Natural killer cell treated with Interleukin-12 subunit alpha and Interleukin-12 subunit beta and Interleukin-15 and Interleukin-18, amount 100 ng/mL, for 72 hours (primary cell): ENCODE measurements around the gene RARB. TPM values are rescaled to one million over a fixed set of nuclear protein-coding genes. Genes with fewer than 3 reads are reported as not detected.

Experiments
- ATAC-seq, 2 donors: fragments of 150-1000 bp; cut with Tn5 transposase in 1 of 2; sonication (Bioruptor Pico), chemical (Tn5 transposase) in 1 of 2; 2 replicates each; pipeline ENCODE4 v1.10.0; 2021
- DNase-seq: peaks from one replicate; pipeline ENCODE4 v3.0.0; 2022; ENCODE audit warnings: low spot score
- H3K27ac Mint-ChIP-seq, 2 donors: 1 replicate in 1 of 2; 2 replicates in 1 of 2; pipeline ENCODE4 v1.8.0; 2022; ENCODE audit warnings: mixed read lengths in 2 of 2, mild to moderate bottlenecking in 1 of 2, moderate library complexity in 1 of 2
- H3K27me3 Mint-ChIP-seq, 2 donors: 1 replicate in 1 of 2; 2 replicates in 1 of 2; pipeline ENCODE4 v1.8.0; 2022; ENCODE audit warnings: mixed read lengths in 2 of 2
- H3K36me3 Mint-ChIP-seq: one replicate; pipeline ENCODE4 v1.8.0; 2022; ENCODE audit warnings: mixed read lengths
- H3K4me1 Mint-ChIP-seq, 2 donors: 1 replicate in 1 of 2; 2 replicates in 1 of 2; pipeline ENCODE4 v1.8.0; 2022; ENCODE audit warnings: low read depth in 2 of 2, mixed read lengths in 2 of 2, mild to moderate bottlenecking in 1 of 2
- H3K4me3 Mint-ChIP-seq: one replicate; pipeline ENCODE4 v1.8.0; 2022; ENCODE audit warnings: mixed read lengths
- H3K9me3 Mint-ChIP-seq: 2 replicates; pipeline ENCODE4 v1.8.0; 2022; ENCODE audit warnings: mixed read lengths
- total RNA-seq, 2 donors: library from RNA; stranded (reverse); gene quantifications; one replicate each; pipeline ENCODE4 v1.2.3, GENCODE V29; 2022

Gene RARB
- total RNA-seq, 2 donors from 2014 or later = not detected

- DNase-seq (no peak), ATAC-seq (no peak)
- no peaks in the 10 kb centered on the region for H3K36me3 Mint-ChIP-seq
- H3K9me3 Mint-ChIP-seq = no peaks in the 10 kb centered on the region
- H3K4me1 Mint-ChIP-seq = peaks cover 2 to 5% of the 10 kb centered on the region in 2 donors
- H3K27ac Mint-ChIP-seq = no peak overlapping the region
- no peaks in the 10 kb centered on the region for H3K27me3 Mint-ChIP-seq
- no peak overlapping the region for H3K4me3 Mint-ChIP-seq
These were observed 16.2 kb downstream of the RARB start for GRCh38 chr3:25444273-25444672.

DNA sequence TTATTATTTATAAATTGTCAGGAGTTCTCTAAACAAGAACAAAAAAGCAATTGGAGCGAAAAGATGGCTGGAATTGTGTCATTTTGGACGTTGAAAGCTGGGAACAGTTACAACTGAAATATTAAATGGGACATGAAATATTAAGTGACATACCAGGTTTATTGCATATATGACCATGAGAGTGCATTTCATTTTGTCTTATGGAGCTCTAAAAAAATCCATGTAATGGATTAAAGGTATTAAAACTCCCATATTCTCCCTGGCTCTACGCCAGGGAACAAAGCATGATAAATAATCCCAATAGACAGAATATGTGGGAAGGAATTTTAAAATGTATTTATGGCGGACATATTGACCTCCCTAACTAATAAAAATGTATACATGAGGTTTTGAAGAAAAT is 17.7 kb downstream of the RARB start:
- no peaks in the 10 kb centered on the region for H3K36me3 Mint-ChIP-seq
- H3K27me3 Mint-ChIP-seq = no peaks in the 10 kb centered on the region
- H3K27ac Mint-ChIP-seq = no peak overlapping the region
- no peak for DNase-seq
- H3K4me3 Mint-ChIP-seq = no peak overlapping the region
- H3K4me1 Mint-ChIP-seq = peaks cover 2 to 5% of the 10 kb centered on the region in 2 donors
- no peaks in the 10 kb centered on the region for H3K9me3 Mint-ChIP-seq
- ATAC-seq = no peak

DNA sequence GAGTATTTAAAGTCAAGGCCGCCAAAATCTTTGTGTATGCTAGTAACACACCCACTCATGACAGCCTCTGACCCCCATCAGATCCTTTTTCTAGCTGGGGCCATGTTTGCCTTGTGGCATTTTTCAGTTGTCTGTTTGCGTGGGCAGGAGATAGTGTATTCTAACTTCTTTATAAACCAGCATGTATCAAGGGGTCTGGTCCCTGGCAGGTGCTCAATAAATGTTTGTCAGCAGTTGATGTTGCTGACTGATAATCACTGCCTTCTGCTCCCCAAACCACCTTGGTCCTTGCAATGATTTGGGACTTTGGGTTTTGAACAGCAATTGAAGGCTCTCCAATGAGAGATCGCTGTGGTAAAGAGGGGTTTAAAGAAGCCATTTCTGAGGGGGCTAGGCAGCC is 19.2 kb downstream of the RARB start:
- H3K36me3 Mint-ChIP-seq = no peaks in the 10 kb centered on the region
- H3K27me3 Mint-ChIP-seq = no peaks in the 10 kb centered on the region
- H3K4me1 Mint-ChIP-seq = no peaks in the 10 kb centered on the region
- ATAC-seq = no peak
- H3K27ac Mint-ChIP-seq = no peak overlapping the region
- no peak overlapping the region for H3K4me3 Mint-ChIP-seq
- DNase-seq = no peak
- H3K9me3 Mint-ChIP-seq = no peaks in the 10 kb centered on the region

- Mint-ChIP-seq H3K27ac (no peak overlapping the region), H3K4me3 (no peak overlapping the region), H3K4me1 (no peaks in the 10 kb centered on the region), H3K9me3 (no peaks in the 10 kb centered on the region), H3K27me3 (no peaks in the 10 kb centered on the region), H3K36me3 (no peaks in the 10 kb centered on the region)
- ATAC-seq (no peak), DNase-seq (no peak)
These were observed 19.9 kb downstream of the RARB start for GRCh38 chr3:25447925-25448324.

GRCh38 chr3:25448750-25449692 is 21.0 kb downstream of the RARB start:
- Mint-ChIP-seq H3K9me3 (no peaks in the 10 kb centered on the region), H3K27ac (no peak overlapping the region), H3K4me1 (no peaks in the 10 kb centered on the region), H3K4me3 (no peak overlapping the region), H3K36me3 (no peaks in the 10 kb centered on the region), H3K27me3 (no peaks in the 10 kb centered on the region)
- no peak for ATAC-seq
- DNase-seq = no peak

- H3K9me3 Mint-ChIP-seq = no peaks in the 10 kb centered on the region
These were observed 21.8 kb downstream of the RARB start for GRCh38 chr3:25449857-25450256.

DNA sequence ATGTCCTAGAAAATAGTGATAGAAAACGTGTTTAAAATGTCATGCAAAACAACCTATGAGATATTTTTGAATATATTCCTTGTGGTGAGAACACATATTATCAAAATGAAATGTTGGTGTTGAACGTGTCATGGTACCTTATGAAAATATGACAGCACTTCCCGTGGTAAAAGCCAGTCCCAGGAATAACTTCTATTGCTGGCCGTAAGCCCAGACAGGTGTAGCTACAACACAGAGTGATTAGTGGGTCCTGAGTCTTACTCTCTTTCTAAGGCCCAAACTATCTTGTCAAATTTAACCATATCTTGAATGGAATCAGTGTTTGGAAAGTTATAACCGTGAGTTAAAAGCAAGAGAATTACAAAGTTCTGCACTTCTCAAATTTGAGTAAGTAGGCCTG is 24.1 kb downstream of the RARB start:
- DNase-seq (no peak), ATAC-seq (no peak)
- Mint-ChIP-seq H3K9me3 (no peaks in the 10 kb centered on the region), H3K27me3 (no peaks in the 10 kb centered on the region), H3K4me3 (no peak overlapping the region), H3K4me1 (no peaks in the 10 kb centered on the region), H3K36me3 (no peaks in the 10 kb centered on the region), H3K27ac (no peak overlapping the region)

More at GRCh38 chr3:25449857-25450256, 21.8 kb downstream of the RARB start:
- H3K27me3 Mint-ChIP-seq = no peaks in the 10 kb centered on the region
- ATAC-seq (no peak), DNase-seq (no peak)
- no peak overlapping the region for H3K4me3 Mint-ChIP-seq
- no peaks in the 10 kb centered on the region for H3K36me3 Mint-ChIP-seq
- no peaks in the 10 kb centered on the region for H3K4me1 Mint-ChIP-seq
- H3K27ac Mint-ChIP-seq = no peak overlapping the region

DNA sequence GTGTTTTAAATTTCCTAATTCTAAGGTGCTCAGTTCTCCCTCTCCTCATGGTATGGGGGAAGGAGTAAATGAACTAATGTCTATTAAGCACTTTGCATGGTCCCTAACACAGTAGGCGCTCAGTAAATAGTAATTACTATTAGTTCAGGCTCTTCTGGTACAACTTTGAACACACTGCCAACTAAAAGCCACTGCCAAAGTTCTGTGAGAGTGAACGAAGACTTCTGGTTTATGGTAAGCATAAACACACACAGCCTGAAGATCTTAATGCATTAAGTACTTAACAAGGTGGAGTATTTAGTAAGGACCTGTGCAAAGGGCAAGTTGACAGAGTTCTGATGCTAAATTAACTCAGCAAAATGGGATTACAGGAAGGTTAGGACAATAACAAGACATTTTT is 24.7 kb downstream of the RARB start:
- ATAC-seq (no peak), DNase-seq (no peak)
- Mint-ChIP-seq H3K27me3 (no peaks in the 10 kb centered on the region), H3K4me1 (no peaks in the 10 kb centered on the region), H3K27ac (no peak overlapping the region), H3K9me3 (no peaks in the 10 kb centered on the region), H3K4me3 (no peak overlapping the region), H3K36me3 (no peaks in the 10 kb centered on the region)

DNA sequence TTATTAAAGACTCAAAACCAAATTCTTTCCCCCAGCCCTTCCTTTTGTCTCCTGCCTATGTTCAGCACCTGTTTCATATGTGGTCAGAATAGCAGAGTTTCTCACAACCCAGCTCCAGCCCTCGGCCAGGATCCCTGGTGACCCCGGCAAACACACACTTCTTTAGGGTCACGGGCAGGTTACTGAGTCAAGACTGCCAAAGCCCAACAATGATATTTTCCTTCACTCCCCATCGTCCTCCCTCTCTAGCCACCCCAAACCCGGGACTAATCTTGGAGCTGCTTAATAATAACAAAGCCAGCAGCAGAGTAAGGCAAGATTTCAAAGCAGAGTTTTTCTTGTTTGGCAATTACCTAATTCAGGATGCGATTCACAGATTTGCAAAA is 25.5 kb downstream of the RARB start:
- no peaks in the 10 kb centered on the region for H3K36me3 Mint-ChIP-seq
- no peak for DNase-seq
- no peak for ATAC-seq
- H3K27me3 Mint-ChIP-seq = no peaks in the 10 kb centered on the region
- H3K4me3 Mint-ChIP-seq = no peak overlapping the region
- no peak overlapping the region for H3K27ac Mint-ChIP-seq
- H3K4me1 Mint-ChIP-seq = no peaks in the 10 kb centered on the region
- H3K9me3 Mint-ChIP-seq = no peaks in the 10 kb centered on the region

DNA sequence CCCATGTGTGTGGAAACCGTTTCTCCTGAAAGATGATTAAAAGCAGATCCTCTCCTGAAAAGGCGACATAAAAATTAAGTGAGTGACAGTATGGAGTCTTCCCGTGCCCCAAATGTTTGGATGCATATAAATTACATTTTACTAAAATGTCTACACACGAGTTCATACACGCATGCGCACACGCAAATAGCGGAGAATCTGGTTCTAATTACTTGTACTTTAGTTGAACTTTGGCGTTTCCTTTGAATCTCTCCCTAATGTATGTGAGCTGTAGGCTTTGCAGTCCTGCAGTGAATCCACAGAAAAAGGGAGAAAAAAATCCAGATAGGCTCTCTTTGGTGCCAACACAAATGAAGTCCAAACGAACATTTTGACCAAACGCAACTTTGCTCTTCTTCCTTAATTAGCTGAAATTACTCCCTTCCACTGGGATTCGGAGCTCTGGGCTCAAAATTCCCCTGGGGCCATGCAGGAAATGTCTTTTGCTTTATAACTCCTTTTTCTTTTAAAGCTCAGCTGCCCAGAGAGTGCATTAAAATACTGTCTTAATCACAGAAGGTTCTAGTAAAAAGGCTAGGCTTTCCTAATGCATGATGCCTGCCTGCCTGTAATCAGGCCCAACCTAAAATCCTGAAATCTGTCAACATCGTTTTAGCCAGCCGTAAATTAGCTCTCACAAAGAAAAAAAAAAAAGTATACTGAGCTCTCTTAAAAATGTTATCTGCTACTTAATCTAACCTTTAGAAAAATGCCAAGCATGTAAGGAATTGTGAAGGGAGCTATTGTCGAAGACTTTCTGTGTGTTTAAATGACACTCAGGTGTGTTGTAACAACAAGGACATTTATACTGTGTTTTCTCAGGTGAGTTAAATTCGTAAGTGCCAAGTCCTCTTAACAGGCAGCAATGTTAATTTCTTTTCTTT is 26.2 kb downstream of the RARB start:
- DNase-seq = no peak
- peaks cover under 1% of the 10 kb centered on the region for H3K9me3 Mint-ChIP-seq
- no peaks in the 10 kb centered on the region for H3K36me3 Mint-ChIP-seq
- no peak for ATAC-seq
- no peak overlapping the region for H3K27ac Mint-ChIP-seq
- no peak overlapping the region for H3K4me3 Mint-ChIP-seq
- peaks cover under 1 to 6% of the 10 kb centered on the region in 2 donors for H3K4me1 Mint-ChIP-seq
- no peaks in the 10 kb centered on the region for H3K27me3 Mint-ChIP-seq

DNA sequence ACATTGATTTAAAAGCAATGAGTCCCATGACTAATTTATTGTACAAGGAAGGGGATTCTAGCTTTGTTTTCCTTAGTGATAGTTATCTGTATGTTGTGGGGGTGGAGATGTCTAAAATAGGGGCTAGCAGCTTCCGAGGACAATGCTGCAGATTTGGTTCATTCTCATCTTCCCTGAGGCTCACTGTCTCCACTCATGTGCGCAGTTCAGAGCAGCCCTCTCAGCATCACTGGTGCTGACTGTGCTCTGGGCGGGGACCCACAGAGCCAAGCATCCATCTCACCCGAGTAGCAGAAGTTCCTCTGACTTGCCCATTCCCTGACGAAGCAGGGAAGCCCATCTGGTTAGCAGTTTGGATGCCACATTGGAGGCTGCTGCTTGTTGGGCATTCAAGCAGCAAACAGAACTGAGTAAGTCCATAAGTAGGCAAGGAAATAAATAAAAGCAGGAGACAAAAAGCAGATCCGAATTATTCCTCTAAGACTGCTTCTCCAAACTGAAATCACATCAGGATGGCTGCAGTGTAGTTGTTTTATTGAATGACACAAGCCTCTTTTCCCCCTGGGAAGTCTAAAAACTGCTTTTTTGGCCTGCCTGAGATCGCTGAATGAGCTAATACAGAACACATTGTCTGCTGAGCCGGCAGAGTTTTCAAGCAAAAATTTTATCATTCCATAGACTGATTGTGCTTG is 27.5 kb downstream of the RARB start:
- H3K27me3 Mint-ChIP-seq = no peaks in the 10 kb centered on the region
- ATAC-seq (no peak), DNase-seq (no peak)
- no peak overlapping the region for H3K4me3 Mint-ChIP-seq
- peaks cover 3% of the 10 kb centered on the region for H3K9me3 Mint-ChIP-seq
- no peaks in the 10 kb centered on the region for H3K36me3 Mint-ChIP-seq
- no peak overlapping the region for H3K27ac Mint-ChIP-seq
- peaks cover 5 to 12% of the 10 kb centered on the region in 2 donors for H3K4me1 Mint-ChIP-seq

- no peaks in the 10 kb centered on the region for H3K27me3 Mint-ChIP-seq
- H3K36me3 Mint-ChIP-seq = no peaks in the 10 kb centered on the region
- peaks cover 3% of the 10 kb centered on the region for H3K9me3 Mint-ChIP-seq
- H3K4me1 Mint-ChIP-seq = peaks cover 18 to 26% of the 10 kb centered on the region in 2 donors
- H3K4me3 Mint-ChIP-seq = no peak overlapping the region
- ATAC-seq (no peak), DNase-seq (no peak)
- no peak overlapping the region for H3K27ac Mint-ChIP-seq
These were observed 28.9 kb downstream of the RARB start for GRCh38 chr3:25456723-25457670.
